Astrocyte (in vitro differentiated cells and primary cell): ENCODE data around the gene COL23A1. TPM values are rescaled to one million over a fixed set of nuclear protein-coding genes. Genes with fewer than 3 reads are reported as not detected.

Source experiments
- DNase-seq: peaks from one replicate; pipeline ENCODE4 v3.0.0-alpha.2; 2010; ENCODE audit warnings: low read depth
- FAIRE-seq: peaks from 2 replicates; lab custom pipeline; 2011; peaks lifted over from hg19 to GRCh38; lab: Jason Lieb, UNC
- H2AFZ ChIP-seq: 2 replicates; pipeline ENCODE4 v1.6.0; 2012; ENCODE audit warnings: low read depth, low read length, inconsistent platforms
- H3K27ac ChIP-seq: 2 replicates; pipeline ENCODE4 v1.5.1; 2011; ENCODE audit warnings: low read depth, low read length, inconsistent platforms
- H3K27me3 ChIP-seq: 2 replicates; pipeline ENCODE4 v1.6.0; 2011; ENCODE audit warnings: low read length, inconsistent platforms; ENCODE audit not compliant: insufficient read depth
- H3K36me3 ChIP-seq: 2 replicates; pipeline ENCODE4 v1.5.1; 2011; ENCODE audit warnings: low read length, inconsistent platforms; ENCODE audit not compliant: insufficient read depth
- H3K4me1 ChIP-seq: 2 replicates; pipeline ENCODE4 v1.5.1; 2011; ENCODE audit warnings: low read length, inconsistent platforms; ENCODE audit not compliant: insufficient read depth
- H3K4me2 ChIP-seq: 2 replicates; pipeline ENCODE4 v1.6.0; 2012; ENCODE audit warnings: low read length, inconsistent platforms
- H3K4me3 ChIP-seq: 2 replicates; pipeline ENCODE4 v1.5.1; 2011; ENCODE audit warnings: low read depth, mild to moderate bottlenecking, low read length, inconsistent platforms; ENCODE audit not compliant: insufficient read depth
- H3K79me2 ChIP-seq: 2 replicates; pipeline ENCODE4 v1.6.0; 2012; ENCODE audit warnings: mild to moderate bottlenecking, low read length, inconsistent platforms; ENCODE audit not compliant: insufficient read depth
- H3K9ac ChIP-seq: 2 replicates; pipeline ENCODE4 v1.6.0; 2012; ENCODE audit warnings: mild to moderate bottlenecking, low read length, inconsistent platforms
- H3K9me3 ChIP-seq: 2 replicates; pipeline ENCODE4 v1.5.1; 2012; ENCODE audit warnings: low read depth, mild to moderate bottlenecking, low read length, inconsistent platforms; ENCODE audit not compliant: insufficient read depth
- H4K20me1 ChIP-seq: 2 replicates; pipeline ENCODE4 v1.6.0; 2012; ENCODE audit warnings: low read length, inconsistent platforms; ENCODE audit not compliant: insufficient read depth
- H3K27ac Mint-ChIP-seq: one replicate; pipeline ENCODE4 v1.8.0; 2021; ENCODE audit warnings: mild to moderate bottlenecking, mixed read lengths; ENCODE audit not compliant: unreplicated experiment
- H3K27me3 Mint-ChIP-seq: one replicate; pipeline ENCODE4 v1.8.0; 2021; ENCODE audit warnings: low read depth, mixed read lengths; ENCODE audit not compliant: unreplicated experiment
- H3K36me3 Mint-ChIP-seq: one replicate; pipeline ENCODE4 v1.8.0; 2021; ENCODE audit warnings: low read depth, mixed read lengths; ENCODE audit not compliant: unreplicated experiment
- H3K4me1 Mint-ChIP-seq: one replicate; pipeline ENCODE4 v1.8.0; 2021; ENCODE audit warnings: low read depth, mixed read lengths; ENCODE audit not compliant: unreplicated experiment
- H3K4me3 Mint-ChIP-seq: one replicate; pipeline ENCODE4 v1.8.0; 2021; ENCODE audit warnings: mild to moderate bottlenecking, moderate library complexity, mixed read lengths; ENCODE audit not compliant: unreplicated experiment
- H3K9me3 Mint-ChIP-seq: one replicate; pipeline ENCODE4 v1.8.0; 2021; ENCODE audit warnings: mild to moderate bottlenecking, mixed read lengths; ENCODE audit not compliant: unreplicated experiment
- CTCF ChIP-seq: IDR thresholded peaks from 2 replicates; pipeline ENCODE4 v1.5.1; 2011; ENCODE audit warnings: low read depth, mild to moderate bottlenecking, inconsistent platforms, low read length, moderate library complexity; ENCODE audit not compliant: insufficient read depth
- EZH2 ChIP-seq: IDR thresholded peaks from 2 replicates; pipeline ENCODE4 v1.6.1; 2012; ENCODE audit warnings: mild to moderate bottlenecking, low read length, inconsistent platforms; ENCODE audit not compliant: insufficient read depth
- total RNA-seq: library from RNA; stranded (reverse); gene quantifications from 2 replicates; pipeline ENCODE4 v1.2.1, GENCODE V29; 2021

COL23A1 gene
- total RNA-seq, 1 donor from 2014 or later = 0.16 TPM

DNA sequence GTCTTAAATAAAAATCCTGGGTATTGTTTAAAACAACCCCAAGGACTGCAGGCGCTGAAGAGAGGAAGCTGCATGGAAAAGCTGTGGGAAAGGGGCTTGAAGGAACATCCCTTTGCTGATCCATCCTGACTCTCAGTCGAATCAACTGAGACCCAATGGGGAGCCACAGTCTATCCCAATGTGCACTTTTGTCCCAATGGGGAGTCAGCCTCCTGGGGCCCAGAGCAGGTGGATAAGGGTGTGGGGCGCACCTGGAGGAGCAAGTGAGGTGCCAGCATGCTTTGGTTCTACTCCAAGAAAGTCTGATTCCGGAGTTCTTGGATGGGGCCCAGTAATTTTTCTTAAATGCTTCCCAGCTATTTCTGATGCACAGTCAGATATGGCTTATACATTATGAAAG, 118.1 kb downstream of the COL23A1 start:
- H3K9me3 ChIP-seq = peaks cover 3% of the 10 kb centered on the region

GRCh38 chr5:178471711-178472110, 118.5 kb downstream of the COL23A1 start:
- no peak overlapping the region for H2AFZ ChIP-seq
- peaks cover 3% of the 10 kb centered on the region for H3K9me3 ChIP-seq
- H3K27me3 Mint-ChIP-seq = peaks cover 21% of the 10 kb centered on the region
- DNase-seq (no peak), FAIRE-seq (no peak)
- no peak overlapping the region for H3K4me3 ChIP-seq
- H3K4me1 Mint-ChIP-seq = peaks cover 22% of the 10 kb centered on the region
- no peak overlapping the region for H3K27ac Mint-ChIP-seq
- no peaks in the 10 kb centered on the region for H3K4me1 ChIP-seq
- no peaks in the 10 kb centered on the region for H3K36me3 ChIP-seq
- no peak overlapping the region for H3K4me3 Mint-ChIP-seq
- H3K79me2 ChIP-seq = no peaks in the 10 kb centered on the region
- H4K20me1 ChIP-seq = no peaks in the 10 kb centered on the region
- H3K27ac ChIP-seq = no peak overlapping the region
- TF ChIP-seq EZH2 = no peak
- TF ChIP-seq CTCF = no peak
- H3K36me3 Mint-ChIP-seq = no peaks in the 10 kb centered on the region
- no peaks in the 10 kb centered on the region for H3K9me3 Mint-ChIP-seq
- no peak overlapping the region for H3K9ac ChIP-seq
- H3K27me3 ChIP-seq = no peaks in the 10 kb centered on the region
- H3K4me2 ChIP-seq = no peak overlapping the region

More for the DNA sequence above, 118.1 kb downstream of the COL23A1 start:
- Histone ChIP-seq H2AFZ (no peak overlapping the region), H3K27me3 (no peaks in the 10 kb centered on the region), H3K4me1 (no peaks in the 10 kb centered on the region), H3K27ac (no peak overlapping the region), H3K79me2 (no peaks in the 10 kb centered on the region), H3K9ac (no peak overlapping the region), H3K4me2 (no peak overlapping the region), H3K36me3 (no peaks in the 10 kb centered on the region), H4K20me1 (no peaks in the 10 kb centered on the region), H3K4me3 (no peak overlapping the region)
- no peaks in the 10 kb centered on the region for H3K9me3 Mint-ChIP-seq
- no peak for TF ChIP-seq EZH2
- TF ChIP-seq CTCF = no peak
- peaks cover 20% of the 10 kb centered on the region for H3K27me3 Mint-ChIP-seq
- peaks cover 25% of the 10 kb centered on the region for H3K4me1 Mint-ChIP-seq
- no peak overlapping the region for H3K27ac Mint-ChIP-seq
- FAIRE-seq = no peak
- no peak for DNase-seq
- no peak overlapping the region for H3K4me3 Mint-ChIP-seq
- H3K36me3 Mint-ChIP-seq = no peaks in the 10 kb centered on the region

GRCh38 chr5:178470760-178471025, 119.5 kb downstream of the COL23A1 start:
- DNase-seq (no peak), FAIRE-seq (no peak)
- Histone ChIP-seq H3K4me3 (no peak overlapping the region), H3K27me3 (no peaks in the 10 kb centered on the region), H4K20me1 (no peaks in the 10 kb centered on the region), H3K4me1 (no peaks in the 10 kb centered on the region), H3K4me2 (no peak overlapping the region), H3K79me2 (no peaks in the 10 kb centered on the region), H3K27ac (no peak overlapping the region), H3K9ac (no peak overlapping the region), H2AFZ (no peak overlapping the region), H3K9me3 (peaks cover under 1% of the 10 kb centered on the region), H3K36me3 (no peaks in the 10 kb centered on the region)
- H3K4me1 Mint-ChIP-seq = peaks cover 21% of the 10 kb centered on the region
- H3K27me3 Mint-ChIP-seq = peaks cover 26% of the 10 kb centered on the region
- no peaks in the 10 kb centered on the region for H3K36me3 Mint-ChIP-seq
- TF ChIP-seq EZH2 = no peak
- no peak for TF ChIP-seq CTCF
- no peak overlapping the region for H3K4me3 Mint-ChIP-seq
- H3K9me3 Mint-ChIP-seq = no peaks in the 10 kb centered on the region
- H3K27ac Mint-ChIP-seq = no peak overlapping the region
